PFSK-1 (cell line): ENCODE data around the gene CCDC7.

Source experiments
- FOXP2 ChIP-seq: optimal IDR thresholded peaks from 2 replicates; pipeline ENCODE3; 2011; ENCODE audit warnings: borderline replicate concordance, control low read depth, inconsistent platforms; ENCODE audit not compliant: insufficient read depth; ENCODE audit errors: extremely low read length, extremely low read depth
- POLR2AphosphoS5 ChIP-seq: IDR thresholded peaks from 2 replicates; pipeline ENCODE4 v1.6.1; 2012; ENCODE audit warnings: low read depth, mild to moderate bottlenecking, control low read depth, low read length, moderate library complexity
- REST ChIP-seq, 2 experiments: IDR thresholded peaks; 2 replicates each; pipeline versions ENCODE4 v1.6.1 to v1.8.0; 2011 to 2012; ENCODE audit warnings: low read depth in 2 of 2, low read length in 2 of 2, control low read depth in 1 of 2, inconsistent platforms in 1 of 2, mild to moderate bottlenecking in 1 of 2, moderate library complexity in 1 of 2; ENCODE audit not compliant: insufficient read depth in 1 of 2
- SIN3A ChIP-seq: IDR thresholded peaks from 2 replicates; pipeline ENCODE4 v1.6.1; 2012; ENCODE audit warnings: mild to moderate bottlenecking, low read length, moderate library complexity, borderline replicate concordance; ENCODE audit not compliant: insufficient read depth
- TAF1 ChIP-seq: IDR thresholded peaks from 2 replicates; pipeline ENCODE4 v1.6.1; 2012; ENCODE audit warnings: low read length, control low read depth, borderline replicate concordance; ENCODE audit not compliant: insufficient read depth

CCDC7 gene

DNA sequence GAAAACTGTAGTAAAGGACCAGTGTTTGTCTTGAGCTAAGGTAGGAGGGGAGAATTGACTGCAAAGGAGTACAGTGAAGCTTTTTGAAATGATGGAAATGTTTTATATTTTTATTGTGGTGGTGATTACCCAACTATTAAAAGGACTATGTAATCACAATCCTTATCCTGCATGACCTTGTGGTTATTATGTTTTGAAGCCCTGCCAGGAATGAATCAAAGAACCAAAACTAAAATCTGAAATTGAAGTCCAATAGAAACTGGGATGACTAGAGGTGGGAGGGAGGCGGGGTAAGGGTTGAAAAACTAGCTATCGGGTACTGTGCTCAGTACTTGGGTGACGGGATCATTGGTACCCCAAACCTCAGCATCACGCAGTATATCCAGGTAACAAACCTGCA, 8.2 kb downstream of the CCDC7 start:
- TF ChIP-seq TAF1 (no peak), SIN3A (no peak), FOXP2 (no peak), REST (IDR thresholded peaks at IDR 0.05; ENCODE audit: insufficient read depth in 1 of 2, low read depth in 2 of 2, low read length in 2 of 2) (no peak), POLR2AphosphoS5 (no peak)

GRCh38 chr10:32459051-32459698, 13.2 kb downstream of the CCDC7 start:
- no peak for TF ChIP-seq FOXP2
- no peak for TF ChIP-seq REST (IDR thresholded peaks at IDR 0.05; ENCODE audit: insufficient read depth in 1 of 2, low read depth in 2 of 2, low read length in 2 of 2)

- TF ChIP-seq TAF1, result no peak
Observed at GRCh38 chr10:32461203-32461602, 15.3 kb downstream of the CCDC7 start.

DNA sequence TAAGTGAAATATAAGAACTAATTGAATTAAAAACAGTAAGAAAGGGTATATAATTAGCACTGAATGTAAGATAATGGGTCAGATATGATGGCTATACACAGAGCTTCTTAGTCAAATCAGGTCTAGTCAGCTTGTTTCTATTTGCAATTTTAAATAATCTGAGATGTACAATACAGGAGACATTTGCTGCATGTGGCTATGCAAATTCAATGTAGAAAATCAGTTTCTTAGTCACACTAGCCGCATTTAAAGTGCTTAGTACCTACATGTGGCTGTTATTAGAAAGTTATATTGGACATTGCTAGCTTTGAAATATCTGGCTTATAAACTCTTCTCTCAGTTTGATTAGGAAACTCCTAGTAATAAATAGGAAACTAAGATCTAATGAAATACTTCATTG, 25.3 kb downstream of the CCDC7 start:
- TF ChIP-seq TAF1, result no peak
- TF ChIP-seq REST (IDR thresholded peaks at IDR 0.05; ENCODE audit: insufficient read depth in 1 of 2, low read depth in 2 of 2, low read length in 2 of 2), result no peak
- TF ChIP-seq POLR2AphosphoS5, result no peak
- no peak for TF ChIP-seq SIN3A
- no peak for TF ChIP-seq FOXP2

DNA sequence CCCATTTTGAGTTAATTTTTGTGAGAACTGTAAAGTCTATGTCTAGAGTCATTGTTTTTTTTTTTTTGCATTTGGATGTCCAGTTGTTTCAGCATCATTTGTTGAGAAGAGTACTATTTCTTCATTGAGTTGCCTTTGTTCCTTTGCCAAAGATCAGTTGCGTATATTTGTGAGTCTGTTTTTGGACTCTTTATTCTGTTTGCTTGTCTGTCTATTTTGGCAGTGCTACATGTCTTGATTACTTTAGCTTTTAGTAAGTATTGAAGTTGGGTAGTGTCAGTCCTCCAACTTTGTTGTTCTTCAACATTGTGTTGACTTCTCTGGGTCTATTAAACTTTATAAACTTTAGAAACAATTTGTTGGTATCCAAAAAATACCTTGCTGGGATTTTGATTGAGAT, 31.6 kb downstream of the CCDC7 start:
- no peak for TF ChIP-seq TAF1
- no peak for TF ChIP-seq REST (IDR thresholded peaks at IDR 0.05; ENCODE audit: insufficient read depth in 1 of 2, low read depth in 2 of 2, low read length in 2 of 2)
- TF ChIP-seq SIN3A, result no peak
- TF ChIP-seq POLR2AphosphoS5, result no peak
- TF ChIP-seq FOXP2, result no peak
